Measurements from ENCODE around the gene STX16.

Gene STX16

GRCh38 chr20:58673119-58673518, 22.0 kb downstream of the STX16 start:
- no peaks in the 10 kb centered on the region for H3K27me3 ChIP-seq
- peaks cover 23% of the 10 kb centered on the region for H4K20me1 ChIP-seq
- H3K4me1 ChIP-seq, result peaks cover 10% of the 10 kb centered on the region
- TF ChIP-seq Cebpa-rat (IDR thresholded peaks at IDR 0.05), result no peak
- H3K9me3 ChIP-seq, result no peaks in the 10 kb centered on the region
- H3K9ac ChIP-seq, result no peak overlapping the region
- no peak overlapping the region for H3K27ac ChIP-seq
- no peak overlapping the region for H3K4me2 ChIP-seq
- no peak overlapping the region for H3K4me3 ChIP-seq
- H3K36me3 ChIP-seq, result peaks cover 87% of the 10 kb centered on the region

GRCh38 chr20:58675146-58675584, 24.1 kb downstream of the STX16 start:
- Histone ChIP-seq H4K20me1 (peaks cover 6% of the 10 kb centered on the region; the same call in 1 of the 2 replicates), H3K27ac (no peak overlapping the region), H3K4me1 (no peaks in the 10 kb centered on the region), H3K36me3 (peaks cover 90% of the 10 kb centered on the region), H3K9me3 (no peaks in the 10 kb centered on the region), H3K9ac (no peak overlapping the region), H3K4me3 (no peak overlapping the region), H3K27me3 (no peaks in the 10 kb centered on the region), H3K4me2 (no peak overlapping the region)
- no peak for TF ChIP-seq Cebpa-rat (IDR thresholded peaks at IDR 0.05)

GRCh38 chr20:58675641-58676040, 24.6 kb downstream of the STX16 start:
- no peak overlapping the region for H3K27ac ChIP-seq
- H3K4me2 ChIP-seq, result no peak overlapping the region
- TF ChIP-seq Cebpa-rat (IDR thresholded peaks at IDR 0.05), result no peak
- no peak overlapping the region for H3K9ac ChIP-seq
- peaks cover 90% of the 10 kb centered on the region for H3K36me3 ChIP-seq
- H3K4me1 ChIP-seq, result no peaks in the 10 kb centered on the region
- H3K9me3 ChIP-seq, result no peaks in the 10 kb centered on the region
- H3K4me3 ChIP-seq, result no peak overlapping the region
- peaks cover 2% of the 10 kb centered on the region; the same call in 1 of the 2 replicates for H4K20me1 ChIP-seq
- no peaks in the 10 kb centered on the region for H3K27me3 ChIP-seq

- H3K36me3 ChIP-seq, result peaks cover 90% of the 10 kb centered on the region
- H3K27ac ChIP-seq, result no peak overlapping the region
- H4K20me1 ChIP-seq, result no peaks in the 10 kb centered on the region; the same call in 1 of the 2 replicates
These were observed 25.1 kb downstream of the STX16 start for GRCh38 chr20:58676161-58676560.

GRCh38 chr20:58677079-58677604, 26.1 kb downstream of the STX16 start:
- no peak overlapping the region for H3K4me3 ChIP-seq
- no peaks in the 10 kb centered on the region for H3K4me1 ChIP-seq
- H3K9ac ChIP-seq, result no peak overlapping the region
- peaks cover 86% of the 10 kb centered on the region for H3K36me3 ChIP-seq
- no peaks in the 10 kb centered on the region; the same call in 1 of the 2 replicates for H4K20me1 ChIP-seq
- no peak overlapping the region for H3K27ac ChIP-seq
- no peaks in the 10 kb centered on the region for H3K27me3 ChIP-seq
- H3K9me3 ChIP-seq, result no peaks in the 10 kb centered on the region
- no peak for TF ChIP-seq Cebpa-rat (IDR thresholded peaks at IDR 0.05)
- H3K4me2 ChIP-seq, result no peak overlapping the region

More at GRCh38 chr20:58676161-58676560, 25.1 kb downstream of the STX16 start:
- no peak overlapping the region for H3K4me3 ChIP-seq
- H3K4me1 ChIP-seq, result no peaks in the 10 kb centered on the region
- H3K27me3 ChIP-seq, result no peaks in the 10 kb centered on the region
- H3K9ac ChIP-seq, result no peak overlapping the region
- no peaks in the 10 kb centered on the region for H3K9me3 ChIP-seq
- TF ChIP-seq Cebpa-rat (IDR thresholded peaks at IDR 0.05), result no peak
- H3K4me2 ChIP-seq, result no peak overlapping the region

GRCh38 chr20:58677808-58678207, 26.7 kb downstream of the STX16 start:
- Histone ChIP-seq H3K27me3 (no peaks in the 10 kb centered on the region), H3K27ac (no peak overlapping the region), H3K36me3 (peaks cover 85% of the 10 kb centered on the region), H4K20me1 (no peaks in the 10 kb centered on the region; the same call in 1 of the 2 replicates), H3K4me1 (no peaks in the 10 kb centered on the region), H3K4me3 (no peak overlapping the region), H3K9me3 (no peaks in the 10 kb centered on the region), H3K4me2 (no peak overlapping the region), H3K9ac (no peak overlapping the region)
- no peak for TF ChIP-seq Cebpa-rat (IDR thresholded peaks at IDR 0.05)

- Histone ChIP-seq H3K4me2 (no peak overlapping the region), H3K36me3 (peaks cover 75% of the 10 kb centered on the region), H3K9ac (no peak overlapping the region), H3K27me3 (no peaks in the 10 kb centered on the region), H4K20me1 (no peaks in the 10 kb centered on the region; the same call in 1 of the 2 replicates), H3K9me3 (no peaks in the 10 kb centered on the region), H3K4me1 (no peaks in the 10 kb centered on the region), H3K4me3 (no peak overlapping the region), H3K27ac (no peak overlapping the region)
- no peak for TF ChIP-seq Cebpa-rat (IDR thresholded peaks at IDR 0.05)
These were observed 27.7 kb downstream of the STX16 start for GRCh38 chr20:58678806-58679205.

- no peaks in the 10 kb centered on the region for H3K4me1 ChIP-seq
- no peaks in the 10 kb centered on the region for H3K27me3 ChIP-seq
- TF ChIP-seq Cebpa-rat (IDR thresholded peaks at IDR 0.05), result no peak
- H3K36me3 ChIP-seq, result peaks cover 38% of the 10 kb centered on the region
- no peak overlapping the region for H3K4me3 ChIP-seq
- no peak overlapping the region for H3K9ac ChIP-seq
- H3K27ac ChIP-seq, result no peak overlapping the region
- no peaks in the 10 kb centered on the region; the same call in 1 of the 2 replicates for H4K20me1 ChIP-seq
- H3K9me3 ChIP-seq, result no peaks in the 10 kb centered on the region
- H3K4me2 ChIP-seq, result no peak overlapping the region
These were observed 31.8 kb downstream of the STX16 start for GRCh38 chr20:58682656-58683531.

GRCh38 chr20:58684291-58684690, 33.2 kb downstream of the STX16 start:
- TF ChIP-seq Cebpa-rat (IDR thresholded peaks at IDR 0.05), result no peak
- H4K20me1 ChIP-seq, result no peaks in the 10 kb centered on the region
- no peak overlapping the region for H3K4me3 ChIP-seq
- H3K4me2 ChIP-seq, result no peak overlapping the region
- H3K27ac ChIP-seq, result no peak overlapping the region
- no peaks in the 10 kb centered on the region for H3K27me3 ChIP-seq
- H3K4me1 ChIP-seq, result no peaks in the 10 kb centered on the region
- H3K36me3 ChIP-seq, result peaks cover 25% of the 10 kb centered on the region
- H3K9ac ChIP-seq, result no peak overlapping the region
- H3K9me3 ChIP-seq, result no peaks in the 10 kb centered on the region

GRCh38 chr20:58685988-58686387, 34.9 kb downstream of the STX16 start:
- Histone ChIP-seq H3K9me3 (no peaks in the 10 kb centered on the region), H3K9ac (no peak overlapping the region), H3K27ac (no peak overlapping the region), H3K4me3 (no peak overlapping the region), H3K4me2 (no peak overlapping the region), H3K27me3 (no peaks in the 10 kb centered on the region), H3K36me3 (peaks cover 8% of the 10 kb centered on the region; the same call in 1 of the 2 replicates), H4K20me1 (no peaks in the 10 kb centered on the region), H3K4me1 (no peaks in the 10 kb centered on the region)
- TF ChIP-seq Cebpa-rat (IDR thresholded peaks at IDR 0.05), result no peak
